GM19395 (cell line): ENCODE data around the gene ARMCX6.
"Not testable (repeated sequence)": the region's sequence is repeated elsewhere in the genome, so short reads cannot be mapped to it uniquely, and the experiment has no call there.

ENCODE experiments used
- ATAC-seq: cut with Tn5 transposase; IDR thresholded peaks from one replicate; pipeline ENCODE4 v1.9.1; 2021; ENCODE audit warnings: mild to moderate bottlenecking, moderate library complexity; ENCODE audit not compliant: unreplicated experiment

ARMCX6 gene

GRCh38 chrX:101617211-101618191 lies at the start of gene ARMCX6:
Gene ARMCX6 (minus strand): TSS chrX:101618000. CDS start chrX:101616620, 1,380 bp downstream.
- peak; percentile 90 for ATAC-seq

GRCh38 chrX:101659601-101660063 lies 41.8 kb upstream of the ARMCX6 start, which contains the start of gene ARMCX2:
Gene ARMCX2 (minus strand): TSS chrX:101659850. CDS start chrX:101657588, 2,262 bp downstream.
- peak; percentile 72 for ATAC-seq

GRCh38 chrX:101658661-101659491 lies 41.1 kb upstream of the ARMCX6 start:
- ATAC-seq = peak; percentile 55

GRCh38 chrX:101657495-101657894 lies 39.7 kb upstream of the ARMCX6 start:
- ATAC-seq = no peak

GRCh38 chrX:101656817-101657216 lies 39.0 kb upstream of the ARMCX6 start:
- ATAC-seq = no peak

GRCh38 chrX:101655534-101655933 lies 37.7 kb upstream of the ARMCX6 start:
- no peak for ATAC-seq

GRCh38 chrX:101647716-101648115 lies 29.9 kb upstream of the ARMCX6 start:
- ATAC-seq = not testable (repeated sequence)

GRCh38 chrX:101642093-101642492 lies 24.3 kb upstream of the ARMCX6 start:
- ATAC-seq = no peak

- no peak for ATAC-seq
These were observed 21.8 kb upstream of the ARMCX6 start for GRCh38 chrX:101639583-101639982.

- ATAC-seq = no peak
These were observed 1.6 kb upstream of the ARMCX6 start for GRCh38 chrX:101619364-101619763.

GRCh38 chrX:101605728-101606127 lies 12.1 kb downstream of the ARMCX6 start:
- no peak for ATAC-seq

- no peak for ATAC-seq
These were observed 12.7 kb downstream of the ARMCX6 start for GRCh38 chrX:101605146-101605545.

GRCh38 chrX:101602077-101602476 lies 15.7 kb downstream of the ARMCX6 start:
- ATAC-seq = no peak

- ATAC-seq = not testable (repeated sequence)
These were observed 18.2 kb downstream of the ARMCX6 start for GRCh38 chrX:101599592-101599991.

- ATAC-seq = peak; percentile 100
These were observed 21.9 kb downstream of the ARMCX6 start for GRCh38 chrX:101595739-101596419.
